ENCODE data around the gene JPH4.

The JPH4 gene

GRCh38 chr14:23577710-23578392 lies 739 bp downstream of the JPH4 start:
- DNase-seq: no peak

- DNase-seq: no peak
Measured at GRCh38 chr14:23577004-23577681, 1.4 kb downstream of the JPH4 start.

GRCh38 chr14:23573384-23574015 lies 5.1 kb downstream of the JPH4 start:
- DNase-seq: no peak

GRCh38 chr14:23572836-23573235 lies 5.8 kb downstream of the JPH4 start:
- DNase-seq: no peak

GRCh38 chr14:23572524-23572828 lies 6.1 kb downstream of the JPH4 start:
- no peak for DNase-seq

- no peak for DNase-seq
Measured at GRCh38 chr14:23571701-23572523, 6.7 kb downstream of the JPH4 start.

- no peak for DNase-seq
Measured at GRCh38 chr14:23570806-23571483, 7.6 kb downstream of the JPH4 start.

GRCh38 chr14:23569443-23570151 lies 9.0 kb downstream of the JPH4 start:
- no peak for DNase-seq

- no peak for DNase-seq
Measured at GRCh38 chr14:23568600-23569331, 9.8 kb downstream of the JPH4 start.

GRCh38 chr14:23568021-23568599 lies 10.5 kb downstream of the JPH4 start:
- no peak for DNase-seq

- DNase-seq: peak; percentile 89
Measured at GRCh38 chr14:23567186-23568020, 11.2 kb downstream of the JPH4 start, which contains the start of gene AP1G2. TSS of gene AP1G2 (minus strand) at chr14:23567791. CDS start at chr14:23567314, 477 bp downstream.

GRCh38 chr14:23566778-23567185 lies 11.8 kb downstream of the JPH4 start:
- DNase-seq: no peak

- no peak for DNase-seq
Measured at GRCh38 chr14:23566112-23566777, 12.3 kb downstream of the JPH4 start.

GRCh38 chr14:23565626-23566025 lies 13.0 kb downstream of the JPH4 start:
- no peak for DNase-seq

GRCh38 chr14:23564876-23565275 lies 13.7 kb downstream of the JPH4 start:
- DNase-seq: no peak

- no peak for DNase-seq
Measured at GRCh38 chr14:23564181-23564812, 14.3 kb downstream of the JPH4 start.

- no peak for DNase-seq
Measured at GRCh38 chr14:23563473-23564180, 15.0 kb downstream of the JPH4 start.

GRCh38 chr14:23562822-23563472 lies 15.6 kb downstream of the JPH4 start:
- peak; percentile 63 for DNase-seq

Measured in left hindlimb (tissue), 1 donor.